ENCODE data around the gene AGAP5.

Gene AGAP5

GRCh38 chr10:73647211-73647874 is 50.6 kb downstream of the AGAP5 start:
- H3K27ac ChIP-seq (ENCODE audit: insufficient read depth, low read length, poor library complexity, severe bottlenecking), result no peak overlapping the region
- H3K4me3 ChIP-seq (ENCODE audit: insufficient read depth, low read depth, low read length, poor library complexity, severe bottlenecking), result peak overlapping the region; percentile 55
- H3K4me1 ChIP-seq (ENCODE audit: control insufficient read depth, insufficient read depth, low read length, poor library complexity, severe bottlenecking), result no peaks in the 10 kb centered on the region
- DNase-seq, result no peak
- no peaks in the 10 kb centered on the region for H3K27me3 ChIP-seq (replicated peaks; ENCODE audit: control insufficient read depth, insufficient read depth, low read length, poor library complexity, severe bottlenecking)
- no peaks in the 10 kb centered on the region for H3K36me3 ChIP-seq (ENCODE audit: control insufficient read depth, insufficient read depth, low read length)
- no peaks in the 10 kb centered on the region for H3K9me3 ChIP-seq (ENCODE audit: control insufficient read depth, low read length)

- DNase-seq, result no peak
- no peak overlapping the region for H3K27ac ChIP-seq (ENCODE audit: insufficient read depth, low read length, poor library complexity, severe bottlenecking)
- no peaks in the 10 kb centered on the region for H3K4me1 ChIP-seq (ENCODE audit: control insufficient read depth, insufficient read depth, low read length, poor library complexity, severe bottlenecking)
- H3K4me3 ChIP-seq (ENCODE audit: insufficient read depth, low read depth, low read length, poor library complexity, severe bottlenecking), result no peak overlapping the region
- H3K36me3 ChIP-seq (ENCODE audit: control insufficient read depth, insufficient read depth, low read length), result no peaks in the 10 kb centered on the region
- H3K9me3 ChIP-seq (ENCODE audit: control insufficient read depth, low read length), result no peaks in the 10 kb centered on the region
- H3K27me3 ChIP-seq (replicated peaks; ENCODE audit: control insufficient read depth, insufficient read depth, low read length, poor library complexity, severe bottlenecking), result no peaks in the 10 kb centered on the region
Measured at GRCh38 chr10:73646598-73647041, 51.3 kb downstream of the AGAP5 start.

GRCh38 chr10:73645251-73645650 is 52.7 kb downstream of the AGAP5 start:
- no peak overlapping the region for H3K4me3 ChIP-seq (ENCODE audit: insufficient read depth, low read depth, low read length, poor library complexity, severe bottlenecking)
- H3K36me3 ChIP-seq (ENCODE audit: control insufficient read depth, insufficient read depth, low read length), result no peaks in the 10 kb centered on the region
- no peak overlapping the region for H3K27ac ChIP-seq (ENCODE audit: insufficient read depth, low read length, poor library complexity, severe bottlenecking)
- H3K27me3 ChIP-seq (replicated peaks; ENCODE audit: control insufficient read depth, insufficient read depth, low read length, poor library complexity, severe bottlenecking), result no peaks in the 10 kb centered on the region
- H3K9me3 ChIP-seq (ENCODE audit: control insufficient read depth, low read length), result no peaks in the 10 kb centered on the region
- H3K4me1 ChIP-seq (ENCODE audit: control insufficient read depth, insufficient read depth, low read length, poor library complexity, severe bottlenecking), result no peaks in the 10 kb centered on the region
- no peak for DNase-seq

- Histone ChIP-seq H3K27me3 (replicated peaks; ENCODE audit: control insufficient read depth, insufficient read depth, low read length, poor library complexity, severe bottlenecking) (no peaks in the 10 kb centered on the region), H3K4me1 (ENCODE audit: control insufficient read depth, insufficient read depth, low read length, poor library complexity, severe bottlenecking) (no peaks in the 10 kb centered on the region), H3K27ac (ENCODE audit: insufficient read depth, low read length, poor library complexity, severe bottlenecking) (no peak overlapping the region), H3K4me3 (ENCODE audit: insufficient read depth, low read depth, low read length, poor library complexity, severe bottlenecking) (no peak overlapping the region), H3K36me3 (ENCODE audit: control insufficient read depth, insufficient read depth, low read length) (no peaks in the 10 kb centered on the region), H3K9me3 (ENCODE audit: control insufficient read depth, low read length) (no peaks in the 10 kb centered on the region)
- DNase-seq, result no peak
Measured at GRCh38 chr10:73644767-73645166, 53.1 kb downstream of the AGAP5 start.

- Histone ChIP-seq H3K27ac (ENCODE audit: insufficient read depth, low read length, poor library complexity, severe bottlenecking) (no peak overlapping the region), H3K9me3 (ENCODE audit: control insufficient read depth, low read length) (no peaks in the 10 kb centered on the region), H3K27me3 (replicated peaks; ENCODE audit: control insufficient read depth, insufficient read depth, low read length, poor library complexity, severe bottlenecking) (no peaks in the 10 kb centered on the region), H3K4me3 (ENCODE audit: insufficient read depth, low read depth, low read length, poor library complexity, severe bottlenecking) (no peak overlapping the region), H3K4me1 (ENCODE audit: control insufficient read depth, insufficient read depth, low read length, poor library complexity, severe bottlenecking) (no peaks in the 10 kb centered on the region), H3K36me3 (ENCODE audit: control insufficient read depth, insufficient read depth, low read length) (no peaks in the 10 kb centered on the region)
- DNase-seq, result peak; percentile 12 to 36 (median 24)
Measured at GRCh38 chr10:73644015-73644743, 53.7 kb downstream of the AGAP5 start.

- no peaks in the 10 kb centered on the region for H3K36me3 ChIP-seq (ENCODE audit: control insufficient read depth, insufficient read depth, low read length)
- H3K4me1 ChIP-seq (ENCODE audit: control insufficient read depth, insufficient read depth, low read length, poor library complexity, severe bottlenecking), result no peaks in the 10 kb centered on the region
- no peak for DNase-seq
- H3K27me3 ChIP-seq (replicated peaks; ENCODE audit: control insufficient read depth, insufficient read depth, low read length, poor library complexity, severe bottlenecking), result no peaks in the 10 kb centered on the region
- H3K27ac ChIP-seq (ENCODE audit: insufficient read depth, low read length, poor library complexity, severe bottlenecking), result no peak overlapping the region
- no peaks in the 10 kb centered on the region for H3K9me3 ChIP-seq (ENCODE audit: control insufficient read depth, low read length)
- no peak overlapping the region for H3K4me3 ChIP-seq (ENCODE audit: insufficient read depth, low read depth, low read length, poor library complexity, severe bottlenecking)
Measured at GRCh38 chr10:73643362-73643761, 54.5 kb downstream of the AGAP5 start.

GRCh38 chr10:73641328-73642060 is 56.4 kb downstream of the AGAP5 start, which contains the start of gene MYOZ1:
Gene MYOZ1, minus strand, starts transcription at chr10:73641474. Its CDS starts 1,457 bp downstream, at chr10:73640017.
- Histone ChIP-seq H3K27ac (ENCODE audit: insufficient read depth, low read length, poor library complexity, severe bottlenecking) (no peak within 1 kb of the TSS), H3K27me3 (replicated peaks; ENCODE audit: control insufficient read depth, insufficient read depth, low read length, poor library complexity, severe bottlenecking) (no peaks in the 10 kb centered on the region), H3K36me3 (ENCODE audit: control insufficient read depth, insufficient read depth, low read length) (no peaks in the 10 kb centered on the region), H3K4me3 (ENCODE audit: insufficient read depth, low read depth, low read length, poor library complexity, severe bottlenecking) (no peak within 1 kb of the TSS), H3K9me3 (ENCODE audit: control insufficient read depth, low read length) (no peaks in the 10 kb centered on the region), H3K4me1 (ENCODE audit: control insufficient read depth, insufficient read depth, low read length, poor library complexity, severe bottlenecking) (no peaks in the 10 kb centered on the region)
- no peak for DNase-seq

- Histone ChIP-seq H3K4me1 (ENCODE audit: control insufficient read depth, insufficient read depth, low read length, poor library complexity, severe bottlenecking) (no peaks in the 10 kb centered on the region), H3K36me3 (ENCODE audit: control insufficient read depth, insufficient read depth, low read length) (no peaks in the 10 kb centered on the region), H3K9me3 (ENCODE audit: control insufficient read depth, low read length) (no peaks in the 10 kb centered on the region), H3K4me3 (ENCODE audit: insufficient read depth, low read depth, low read length, poor library complexity, severe bottlenecking) (no peak overlapping the region), H3K27ac (ENCODE audit: insufficient read depth, low read length, poor library complexity, severe bottlenecking) (no peak overlapping the region), H3K27me3 (replicated peaks; ENCODE audit: control insufficient read depth, insufficient read depth, low read length, poor library complexity, severe bottlenecking) (no peaks in the 10 kb centered on the region)
- DNase-seq, result no peak
Measured at GRCh38 chr10:73639286-73639685, 58.6 kb downstream of the AGAP5 start.

GRCh38 chr10:73635781-73636180 is 62.1 kb downstream of the AGAP5 start:
- H3K27me3 ChIP-seq (replicated peaks; ENCODE audit: control insufficient read depth, insufficient read depth, low read length, poor library complexity, severe bottlenecking), result no peaks in the 10 kb centered on the region
- no peaks in the 10 kb centered on the region for H3K9me3 ChIP-seq (ENCODE audit: control insufficient read depth, low read length)
- H3K4me3 ChIP-seq (ENCODE audit: insufficient read depth, low read depth, low read length, poor library complexity, severe bottlenecking), result no peak overlapping the region
- H3K4me1 ChIP-seq (ENCODE audit: control insufficient read depth, insufficient read depth, low read length, poor library complexity, severe bottlenecking), result no peaks in the 10 kb centered on the region
- no peaks in the 10 kb centered on the region for H3K36me3 ChIP-seq (ENCODE audit: control insufficient read depth, insufficient read depth, low read length)
- no peak overlapping the region for H3K27ac ChIP-seq (ENCODE audit: insufficient read depth, low read length, poor library complexity, severe bottlenecking)
- no peak for DNase-seq

GRCh38 chr10:73634421-73634820 is 63.5 kb downstream of the AGAP5 start:
- no peak overlapping the region for H3K27ac ChIP-seq (ENCODE audit: insufficient read depth, low read length, poor library complexity, severe bottlenecking)
- DNase-seq, result no peak
- H3K4me1 ChIP-seq (ENCODE audit: control insufficient read depth, insufficient read depth, low read length, poor library complexity, severe bottlenecking), result no peaks in the 10 kb centered on the region
- no peaks in the 10 kb centered on the region for H3K9me3 ChIP-seq (ENCODE audit: control insufficient read depth, low read length)
- H3K27me3 ChIP-seq (replicated peaks; ENCODE audit: control insufficient read depth, insufficient read depth, low read length, poor library complexity, severe bottlenecking), result no peaks in the 10 kb centered on the region
- no peak overlapping the region for H3K4me3 ChIP-seq (ENCODE audit: insufficient read depth, low read depth, low read length, poor library complexity, severe bottlenecking)
- H3K36me3 ChIP-seq (ENCODE audit: control insufficient read depth, insufficient read depth, low read length), result no peaks in the 10 kb centered on the region

Measured in effector memory CD4-positive, alpha-beta T cell (primary cell).